GM19239 (cell line): Measurements from ENCODE around the gene MYO1G.

ENCODE experiments used
- DNase-seq: peaks from one replicate; pipeline ENCODE4 v3.0.0; 2011; ENCODE audit warnings: low spot score; ENCODE audit not compliant: insufficient read length
- FAIRE-seq: peaks from 2 replicates; lab custom pipeline; 2011; peaks lifted over from hg19 to GRCh38; lab: Jason Lieb, UNC

MYO1G gene

GRCh38 chr7:44983742-44984477 lies 5.1 kb upstream of the MYO1G start:
- FAIRE-seq (no peak), DNase-seq (no peak)

- FAIRE-seq (no peak), DNase-seq (no peak)
These were observed 4.2 kb upstream of the MYO1G start for GRCh38 chr7:44982970-44983369.

- FAIRE-seq, result no peak
- DNase-seq, result no peak
These were observed 3.7 kb upstream of the MYO1G start for GRCh38 chr7:44982535-44982923.

- FAIRE-seq, result no peak
- no peak for DNase-seq
These were observed 2.4 kb upstream of the MYO1G start for GRCh38 chr7:44981035-44981706.

- FAIRE-seq, result peak; percentile 93
- DNase-seq, result no peak
These were observed 1.7 kb upstream of the MYO1G start for GRCh38 chr7:44980393-44981034.

GRCh38 chr7:44979481-44980392 lies 922 bp upstream of the MYO1G start:
- FAIRE-seq (peak; percentile 42), DNase-seq (no peak)

GRCh38 chr7:44977959-44978335 lies 868 bp downstream of the MYO1G start:
- FAIRE-seq (peak; percentile 74), DNase-seq (no peak)

GRCh38 chr7:44977304-44977958 lies 1.4 kb downstream of the MYO1G start:
- FAIRE-seq (peak; percentile 77), DNase-seq (no peak)

GRCh38 chr7:44976746-44977196 lies 2.0 kb downstream of the MYO1G start:
- DNase-seq (no peak), FAIRE-seq (no peak)

GRCh38 chr7:44976040-44976745 lies 2.6 kb downstream of the MYO1G start:
- FAIRE-seq (no peak), DNase-seq (no peak)

GRCh38 chr7:44975331-44976039 lies 3.3 kb downstream of the MYO1G start:
- DNase-seq (no peak), FAIRE-seq (no peak)

- FAIRE-seq (no peak), DNase-seq (no peak)
These were observed 4.3 kb downstream of the MYO1G start for GRCh38 chr7:44974549-44974948.

- no peak for DNase-seq
These were observed 5.0 kb downstream of the MYO1G start for GRCh38 chr7:44973610-44974401.

GRCh38 chr7:44972562-44972961 lies 6.3 kb downstream of the MYO1G start:
- FAIRE-seq, result no peak
- no peak for DNase-seq

More at GRCh38 chr7:44973610-44974401, 5.0 kb downstream of the MYO1G start:
- no peak for FAIRE-seq

- FAIRE-seq (no peak), DNase-seq (no peak)
These were observed 6.8 kb downstream of the MYO1G start for GRCh38 chr7:44971902-44972441.

GRCh38 chr7:44971188-44971901 lies 7.5 kb downstream of the MYO1G start:
- FAIRE-seq, result no peak
- no peak for DNase-seq

- no peak for FAIRE-seq
- no peak for DNase-seq
These were observed 8.2 kb downstream of the MYO1G start for GRCh38 chr7:44970523-44971051.
